GM19438 (cell line): ENCODE data around the gene IGFL4.

ENCODE experiments used
- ATAC-seq: cut with Tn5 transposase; IDR thresholded peaks from one replicate; pipeline ENCODE4 v1.9.1; 2021; ENCODE audit warnings: low read depth; ENCODE audit not compliant: unreplicated experiment

The IGFL4 gene

DNA sequence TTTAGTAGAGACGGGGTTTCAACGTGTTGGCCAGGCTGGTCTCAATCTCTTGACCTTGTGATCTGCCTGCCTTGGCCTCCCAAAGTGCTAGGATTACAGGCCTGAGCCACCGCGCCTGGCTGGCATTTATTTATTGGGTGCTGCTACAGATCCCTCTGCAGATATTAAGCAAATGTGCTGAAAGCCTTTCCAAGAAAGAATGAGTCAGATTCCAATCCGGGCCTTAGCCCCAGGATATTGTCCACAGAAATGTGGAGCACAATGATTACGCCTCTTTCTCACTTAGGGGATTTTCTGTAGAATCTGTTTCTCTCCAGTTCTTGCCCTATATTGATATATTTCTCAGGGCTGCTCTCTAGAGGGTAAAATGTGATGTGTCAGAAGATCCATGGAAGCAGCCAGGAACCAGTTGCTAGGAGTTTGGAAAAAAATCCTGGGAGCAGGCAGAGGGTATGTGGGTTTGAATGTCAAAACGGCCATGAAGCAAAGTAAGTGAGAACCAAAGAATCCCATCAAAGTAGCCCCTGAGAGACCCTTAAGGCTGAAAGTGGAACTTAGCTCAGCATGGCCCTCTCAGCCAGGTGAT is 24.8 kb upstream of the IGFL4 start:
- ATAC-seq: no peak

DNA sequence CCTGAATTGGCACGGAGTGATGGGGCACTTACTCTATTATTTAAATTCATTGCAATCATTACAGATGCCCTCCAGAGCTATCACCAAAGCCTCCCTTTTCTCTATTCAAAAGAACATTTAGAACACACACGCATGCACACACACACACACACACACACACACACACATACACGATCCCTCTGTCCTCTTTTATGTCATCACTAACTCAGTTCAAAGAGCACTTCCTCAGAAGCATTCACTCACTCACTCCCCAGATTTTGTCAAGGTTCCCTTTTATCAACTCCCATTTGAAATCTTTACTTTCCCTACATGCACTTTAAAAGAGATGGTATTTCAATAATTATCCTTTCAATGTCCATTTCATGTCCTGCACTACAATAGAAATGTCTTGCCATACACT is 22.4 kb upstream of the IGFL4 start:
- no peak for ATAC-seq

DNA sequence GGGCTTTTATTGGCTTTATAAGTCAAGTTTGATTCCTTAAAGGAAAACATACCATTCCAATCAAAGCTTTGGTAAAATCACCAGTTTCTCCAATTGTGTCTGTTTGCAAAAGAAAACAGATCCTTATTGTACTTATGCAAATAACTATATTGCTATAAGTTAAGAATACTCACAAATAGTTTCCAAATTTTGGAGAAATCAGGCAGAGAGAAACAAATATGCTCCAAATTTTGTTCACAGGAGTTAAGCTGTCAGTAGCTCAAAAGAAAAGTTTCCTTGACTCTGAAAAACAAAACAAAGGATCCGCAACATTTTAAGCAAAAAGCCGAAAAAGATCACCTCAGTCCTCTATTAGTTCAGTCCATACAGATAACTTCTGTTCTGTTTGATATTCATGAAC is 19.2 kb upstream of the IGFL4 start:
- no peak for ATAC-seq

DNA sequence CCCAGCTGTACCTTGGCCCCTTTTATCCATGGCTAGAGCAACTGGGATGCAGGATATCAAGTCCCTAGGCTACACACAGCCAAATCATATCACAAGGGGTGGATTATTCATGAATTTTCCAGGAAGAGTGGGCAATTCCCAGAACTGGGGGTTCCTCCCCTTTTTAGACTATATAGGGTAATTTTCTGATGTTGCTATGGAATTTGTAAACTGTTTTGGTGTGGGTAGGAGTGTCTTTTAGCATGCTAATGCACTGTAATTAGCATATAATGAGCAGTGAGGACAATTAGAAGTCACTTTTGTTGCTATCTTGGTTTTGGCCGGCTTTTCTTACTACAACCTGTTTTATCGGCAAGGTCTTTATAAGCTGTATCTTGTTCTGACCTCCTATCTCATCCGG is 18.0 kb upstream of the IGFL4 start:
- no peak for ATAC-seq

DNA sequence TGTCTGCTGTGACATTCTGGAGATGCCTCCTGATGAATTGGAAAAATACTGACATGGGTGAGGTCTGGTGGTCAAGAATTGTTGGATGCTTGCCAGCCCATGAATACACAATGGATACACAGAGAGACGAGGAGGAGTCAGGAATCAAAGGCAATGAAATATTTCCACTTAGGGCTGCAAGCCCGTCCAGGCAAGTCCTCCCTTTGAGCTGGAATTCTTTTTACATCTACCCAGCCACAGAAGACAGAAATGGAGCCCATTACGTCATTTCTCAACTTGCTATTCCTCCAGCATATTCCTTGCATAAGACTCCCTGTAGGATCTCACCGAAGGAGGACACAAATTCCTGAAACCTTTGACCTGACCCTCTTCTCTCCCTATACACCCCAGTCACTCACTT is 15.7 kb upstream of the IGFL4 start:
- no peak for ATAC-seq

GRCh38 chr19:46052896-46053295 is 12.1 kb upstream of the IGFL4 start:
- ATAC-seq: no peak

DNA sequence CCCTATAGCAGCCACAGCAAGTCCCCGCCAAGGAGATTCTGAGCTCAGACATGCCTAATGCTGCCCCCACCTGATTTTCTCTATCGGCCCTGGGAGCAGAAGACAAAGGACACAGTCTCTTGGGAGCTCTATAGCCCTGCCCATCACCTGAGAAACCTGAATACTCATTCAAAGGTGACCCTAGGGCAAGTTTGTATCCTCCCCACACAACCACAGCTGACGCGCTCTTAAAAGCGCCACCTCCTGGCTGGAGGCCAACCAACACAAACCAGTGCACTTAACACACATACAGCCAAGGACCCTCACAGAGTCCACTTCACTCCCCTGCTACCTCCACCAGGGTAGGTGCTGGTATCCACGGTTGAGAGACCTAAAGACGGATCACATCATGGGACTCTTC is 8.8 kb upstream of the IGFL4 start:
- ATAC-seq: no peak

DNA sequence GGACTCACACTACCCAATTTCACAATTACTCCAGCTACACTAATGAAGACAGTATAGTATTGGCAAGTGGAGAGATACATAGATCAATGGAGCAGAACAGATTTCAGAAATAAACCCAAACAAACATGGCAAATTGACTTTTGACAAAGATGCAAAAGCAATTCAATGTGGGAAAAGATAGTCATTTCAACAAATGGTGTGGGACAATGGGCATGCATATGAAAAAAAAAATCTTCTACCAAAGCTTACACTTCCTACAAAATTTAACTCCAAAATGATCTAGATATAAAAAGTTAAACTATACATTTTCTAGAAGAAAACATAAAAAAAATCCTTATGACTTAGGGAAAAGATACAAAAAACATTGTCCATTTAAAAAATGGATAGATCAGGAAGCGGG is 2.7 kb upstream of the IGFL4 start:
- no peak for ATAC-seq

- no peak for ATAC-seq
Measured at GRCh38 chr19:46042252-46042883, 1.6 kb upstream of the IGFL4 start.

- no peak for ATAC-seq
Measured at GRCh38 chr19:46040125-46040524, 677 bp downstream of the IGFL4 start.

DNA sequence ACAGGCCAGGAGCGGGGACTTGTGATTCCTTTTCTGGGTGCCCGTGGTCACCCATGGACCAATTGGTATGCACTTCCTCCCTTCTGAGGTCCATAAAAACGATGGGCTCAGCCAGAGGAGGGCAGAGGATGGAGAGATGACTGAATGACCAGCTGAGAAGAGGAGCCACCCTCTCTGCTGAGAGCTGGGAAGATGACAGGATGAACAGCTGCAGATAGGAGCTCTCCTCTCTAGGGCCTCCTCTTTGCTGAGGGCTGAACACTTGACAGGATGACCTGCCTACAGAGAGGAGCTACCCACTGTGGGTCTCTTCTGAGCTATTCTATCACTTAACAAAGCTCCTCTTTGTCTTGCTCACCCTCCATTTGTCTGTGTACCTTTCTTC is 4.1 kb downstream of the IGFL4 start:
- no peak for ATAC-seq

DNA sequence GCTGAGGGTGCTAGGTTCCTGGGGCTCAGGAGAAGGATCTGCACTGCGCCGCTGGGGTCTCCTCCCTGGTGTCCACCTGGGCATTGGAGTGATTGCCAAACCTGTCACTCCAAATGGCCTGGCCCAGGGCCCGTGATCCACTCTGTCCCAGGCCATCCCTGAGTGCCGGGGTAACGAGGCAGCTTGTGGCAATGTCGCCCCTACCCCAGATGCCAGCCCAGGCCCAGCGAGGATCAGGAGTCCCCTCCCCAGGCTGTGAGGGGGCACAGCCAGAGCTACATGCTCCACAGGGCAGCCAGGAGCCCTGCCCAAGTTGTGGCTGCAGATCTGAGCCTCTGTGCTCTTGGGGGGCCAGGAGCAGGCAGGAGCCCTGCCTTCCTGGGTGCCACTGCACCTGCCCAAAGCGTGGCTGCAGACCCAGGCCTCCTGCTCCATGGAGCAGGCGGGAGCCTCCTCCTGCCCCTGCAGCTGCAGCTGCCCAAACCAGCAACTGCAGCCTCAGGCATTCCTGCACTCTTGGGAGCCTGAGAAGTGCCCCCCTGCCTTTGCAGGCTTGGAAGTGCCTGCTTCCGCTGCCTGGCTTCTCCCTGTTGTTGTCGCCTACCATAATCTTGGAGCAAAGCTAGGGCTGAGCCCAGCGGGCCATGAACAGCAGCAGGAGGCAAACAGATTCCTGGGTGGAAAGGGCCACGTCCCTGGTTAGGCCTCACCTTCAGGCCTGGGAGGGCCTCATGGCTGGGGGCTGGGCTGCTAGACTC is 4.6 kb downstream of the IGFL4 start:
- no peak for ATAC-seq

DNA sequence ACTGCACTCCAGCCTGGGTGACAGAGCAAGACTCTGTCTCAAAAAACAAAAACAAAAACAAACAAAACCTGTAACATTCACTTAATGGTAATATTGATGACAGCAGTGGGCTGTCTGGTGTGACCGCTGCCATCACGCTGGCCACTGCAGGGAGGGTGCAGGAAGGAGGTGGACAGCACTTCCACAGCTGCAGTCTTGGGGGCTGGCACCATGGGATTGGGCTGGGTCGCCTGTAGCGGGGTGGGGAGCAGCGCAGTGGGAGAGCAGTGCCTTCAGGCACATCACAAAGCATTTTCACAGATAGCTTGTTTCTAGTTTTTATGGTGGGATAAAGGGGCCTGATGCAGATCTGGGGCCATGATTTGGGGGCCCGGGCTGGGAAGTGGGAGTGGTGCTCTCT is 5.3 kb downstream of the IGFL4 start:
- ATAC-seq: no peak

DNA sequence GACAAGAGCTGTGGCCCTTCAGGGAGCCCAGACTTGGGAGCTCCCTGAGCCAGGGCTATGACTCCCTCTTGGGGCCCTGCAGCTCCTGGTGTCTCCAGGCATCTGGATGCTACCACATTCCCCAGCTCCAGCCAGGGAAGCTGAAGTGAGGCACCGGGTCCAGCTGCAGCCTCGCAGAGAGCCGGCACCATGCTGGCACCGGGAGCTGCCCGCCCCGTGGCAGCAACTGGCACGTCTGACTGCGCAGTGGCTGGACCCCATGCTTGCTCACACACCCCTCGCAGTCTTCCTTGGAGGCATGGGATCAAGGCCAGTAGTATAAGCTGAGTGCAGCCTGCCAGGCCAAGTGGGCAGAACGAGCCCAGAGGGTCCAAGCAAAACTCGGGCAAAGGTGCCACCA is 7.4 kb downstream of the IGFL4 start:
- ATAC-seq: no peak

DNA sequence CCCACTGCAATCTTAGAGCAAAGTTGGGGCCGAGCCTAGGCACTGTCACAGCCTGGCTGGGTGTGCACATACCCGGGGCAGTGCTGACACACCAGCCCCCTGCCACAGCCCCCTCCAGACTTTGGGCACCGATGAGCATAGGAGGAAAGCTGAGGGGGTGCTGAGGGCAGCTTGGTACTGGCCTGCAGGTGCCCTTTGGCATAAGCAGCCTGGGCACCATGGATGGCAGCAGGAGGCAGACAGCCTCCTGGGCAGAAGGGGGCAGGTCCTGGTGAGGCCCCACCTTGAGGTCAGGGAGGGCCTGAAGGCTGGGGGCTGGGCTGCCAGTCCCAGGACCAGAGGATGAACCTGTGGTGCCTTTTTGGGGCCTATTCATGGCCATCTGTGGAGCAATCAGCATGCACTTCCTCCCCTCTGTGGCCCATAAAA is 8.2 kb downstream of the IGFL4 start:
- no peak for ATAC-seq

DNA sequence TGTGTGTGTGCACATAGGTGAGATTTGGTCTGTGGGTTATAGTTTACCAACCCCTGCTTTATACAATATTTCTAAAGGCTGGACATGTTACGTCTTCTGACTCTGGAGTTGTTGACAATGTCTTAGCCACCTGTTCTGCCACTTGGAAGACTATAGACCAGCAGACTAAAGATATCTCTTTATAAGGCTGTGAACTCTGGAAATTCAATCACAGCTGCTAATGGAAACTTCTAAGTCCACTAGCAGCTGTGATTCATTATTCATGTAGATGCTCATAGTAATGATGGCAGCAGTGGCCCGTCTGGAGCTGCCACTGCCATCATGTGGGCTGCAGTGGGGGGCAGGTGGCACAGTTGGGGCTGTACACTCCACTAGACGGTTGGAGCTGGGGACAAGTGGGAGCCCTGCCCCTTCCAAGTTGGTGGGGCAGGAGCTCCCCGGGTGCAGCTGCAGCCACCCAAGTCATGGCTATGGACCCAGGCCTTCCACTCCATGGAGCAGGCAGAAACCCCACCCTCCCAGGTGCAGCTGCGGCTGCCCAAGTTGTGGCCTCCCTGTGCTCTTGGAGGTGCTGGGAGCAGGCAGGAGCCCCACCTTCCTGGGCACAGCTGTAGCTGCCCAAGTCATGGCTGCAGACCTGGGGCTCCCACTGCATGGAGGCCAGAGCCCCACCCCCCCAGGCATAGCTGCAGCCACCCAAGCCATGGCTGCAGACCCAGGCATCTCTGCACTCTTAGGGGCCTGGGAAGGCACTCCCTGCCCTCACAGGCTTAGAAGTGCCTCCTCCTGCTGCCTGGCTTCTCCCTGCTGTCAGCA is 8.8 kb downstream of the IGFL4 start:
- ATAC-seq: no peak

DNA sequence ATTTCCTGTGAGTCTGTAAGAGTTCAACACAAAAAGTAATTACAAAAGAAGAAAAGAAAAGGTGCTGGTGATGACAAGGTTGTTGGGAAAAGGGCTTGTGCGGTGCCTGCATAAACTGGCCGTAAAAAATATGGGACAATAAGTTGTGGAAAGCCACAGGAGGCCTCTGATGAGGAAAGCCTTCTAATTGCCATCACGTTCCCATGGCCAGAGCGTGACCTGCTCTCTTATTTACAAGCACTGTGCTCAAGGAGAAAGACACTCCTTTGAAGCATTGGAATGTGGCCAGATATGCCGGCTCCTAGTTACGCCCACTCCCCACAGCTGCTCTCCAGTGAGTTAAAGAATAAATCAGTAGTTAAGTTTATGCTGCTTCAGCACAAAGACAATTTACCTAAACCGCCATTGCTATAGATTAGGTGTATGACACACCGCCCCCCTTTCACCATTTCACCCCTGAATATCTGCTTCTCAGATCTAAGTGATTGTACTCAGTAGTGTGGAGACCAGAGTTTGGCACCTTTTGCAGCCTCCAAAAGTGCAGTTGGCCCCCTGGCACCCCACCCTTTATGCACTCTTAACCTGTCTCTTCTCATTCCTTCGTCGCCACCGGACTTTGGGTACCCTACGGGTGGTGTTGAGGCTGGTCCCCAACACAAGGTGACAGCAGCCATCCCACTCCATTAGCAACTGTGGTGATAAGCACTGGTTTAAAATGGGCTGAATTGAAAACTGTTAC is 9.8 kb downstream of the IGFL4 start:
- ATAC-seq: no peak

DNA sequence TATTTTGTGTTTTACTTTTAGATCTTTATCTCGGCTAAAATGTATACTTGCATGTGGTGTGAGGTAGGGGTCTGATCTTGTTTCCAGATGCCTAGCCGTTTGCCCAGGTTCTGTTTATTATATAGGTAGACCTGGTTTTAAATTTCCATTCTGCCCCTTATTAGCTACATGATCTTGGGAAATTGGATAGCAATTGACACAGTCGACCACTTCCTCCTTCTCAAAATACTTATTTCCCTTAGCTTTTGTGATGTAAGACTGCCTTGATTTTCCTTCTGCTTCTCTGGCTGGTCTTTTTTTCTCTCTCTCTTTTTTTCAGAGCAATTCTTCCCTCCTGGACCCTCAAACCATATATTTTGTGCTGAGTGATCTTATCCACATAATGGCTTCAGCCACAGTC is 15.0 kb downstream of the IGFL4 start:
- no peak for ATAC-seq

GRCh38 chr19:46023311-46023779 is 17.5 kb downstream of the IGFL4 start:
- no peak for ATAC-seq
